HG03432 (cell line): ENCODE measurements around the gene PHF21A.
"Not testable (repeated sequence)": the region's sequence is repeated elsewhere in the genome, so short reads cannot be mapped to it uniquely, and the experiment has no call there.

ENCODE experiments used
- ATAC-seq: cut with Tn5 transposase; IDR thresholded peaks from one replicate; pipeline ENCODE4 v1.9.1; 2021; ENCODE audit warnings: mild to moderate bottlenecking, moderate library complexity; ENCODE audit not compliant: unreplicated experiment

PHF21A gene

GRCh38 chr11:45985212-45985611 lies 136.0 kb downstream of the PHF21A start:
- no peak for ATAC-seq

- no peak for ATAC-seq
Measured at GRCh38 chr11:45984192-45984591, 137.1 kb downstream of the PHF21A start.

- no peak for ATAC-seq
Measured at GRCh38 chr11:45983471-45983845, 137.8 kb downstream of the PHF21A start.

- no peak for ATAC-seq
Measured at GRCh38 chr11:45982656-45983470, 138.4 kb downstream of the PHF21A start.

- ATAC-seq, result not testable (repeated sequence)
Measured at GRCh38 chr11:45981826-45982225, 139.4 kb downstream of the PHF21A start.

GRCh38 chr11:45974806-45975205 lies 146.4 kb downstream of the PHF21A start:
- ATAC-seq, result no peak

- ATAC-seq, result no peak
Measured at GRCh38 chr11:45973601-45974000, 147.7 kb downstream of the PHF21A start.

- ATAC-seq, result no peak
Measured at GRCh38 chr11:45968901-45969300, 152.4 kb downstream of the PHF21A start.

- no peak for ATAC-seq
Measured at GRCh38 chr11:45967506-45967905, 153.7 kb downstream of the PHF21A start.

- peak; percentile 69 for ATAC-seq
Measured at GRCh38 chr11:45964911-45965389, 156.3 kb downstream of the PHF21A start.

- no peak for ATAC-seq
Measured at GRCh38 chr11:45961751-45962240, 159.5 kb downstream of the PHF21A start.

GRCh38 chr11:45960387-45961095 lies 160.7 kb downstream of the PHF21A start:
- ATAC-seq, result no peak

- no peak for ATAC-seq
Measured at GRCh38 chr11:45959851-45960250, 161.4 kb downstream of the PHF21A start.

- ATAC-seq, result no peak
Measured at GRCh38 chr11:45949992-45950407, 171.3 kb downstream of the PHF21A start.

GRCh38 chr11:45948356-45948755 lies 172.9 kb downstream of the PHF21A start:
- ATAC-seq, result no peak

GRCh38 chr11:45947885-45948284 lies 173.4 kb downstream of the PHF21A start:
- no peak for ATAC-seq

GRCh38 chr11:45945397-45945999 lies 175.8 kb downstream of the PHF21A start:
- ATAC-seq, result no peak

- ATAC-seq, result no peak
Measured at GRCh38 chr11:45942381-45942780, 178.9 kb downstream of the PHF21A start.

GRCh38 chr11:45941285-45941684 lies 180.0 kb downstream of the PHF21A start:
- ATAC-seq, result no peak

GRCh38 chr11:45939836-45940235 lies 181.4 kb downstream of the PHF21A start:
- ATAC-seq, result no peak

- ATAC-seq, result no peak
Measured at GRCh38 chr11:45937916-45938315, 183.3 kb downstream of the PHF21A start.
